GM10248 (cell line): ENCODE results near the gene PRSS53.

Experiments used
- CTCF ChIA-PET: fragments of 300-600 bp; sonication (Branson Sonifier 250); formaldehyde crosslinking; extraction: SDS; loops from one replicate; lab custom pipeline; 2021; ENCODE audit warnings: antibody characterized with exemption; lab: Yijun Ruan, JAX
- POLR2A ChIA-PET: fragments of 350-650 bp; sonication (Branson Sonifier 250); formaldehyde crosslinking; extraction: SDS; loops from one replicate; lab custom pipeline; 2020; ENCODE audit warnings: antibody characterized with exemption; lab: Yijun Ruan, JAX
- DNase-seq: peaks from one replicate; pipeline ENCODE4 v3.0.0; 2012; ENCODE audit errors: extremely low spot score
- CTCF ChIP-seq: IDR thresholded peaks from 2 replicates; pipeline ENCODE4 v1.5.1; 2012; ENCODE audit warnings: mild to moderate bottlenecking, low read depth; ENCODE audit errors: extremely low read depth, missing control alignments, control extremely low read depth

The PRSS53 gene

GRCh38 chr16:31079342-31079944 is 9.3 kb downstream of the PRSS53 start:
- DNase-seq, result no peak
- ChIA-PET POLR2A (no interaction called here), CTCF (no interaction called here)
- TF ChIP-seq CTCF, result no peak

GRCh38 chr16:31078597-31079341 is 10.0 kb downstream of the PRSS53 start:
- TF ChIP-seq CTCF, result no peak
- DNase-seq, result no peak
- POLR2A ChIA-PET, result no interaction called here
- CTCF ChIA-PET, result interaction anchor here (1.0 kb wide), 1 partner anchor 7 kb away, joined by 3 read pairs; no protein-coding TSS in a partner anchor

GRCh38 chr16:31077592-31078396 is 10.9 kb downstream of the PRSS53 start:
- DNase-seq, result no peak
- ChIA-PET CTCF (interaction anchor here (1.0 kb wide), 1 partner anchor 8 kb away, joined by 3 read pairs; no protein-coding TSS in a partner anchor), POLR2A (no interaction called here)
- no peak for TF ChIP-seq CTCF

GRCh38 chr16:31077024-31077423 is 11.7 kb downstream of the PRSS53 start:
- TF ChIP-seq CTCF, result no peak
- CTCF ChIA-PET, result no interaction called here
- DNase-seq, result no peak
- POLR2A ChIA-PET, result no interaction called here

- POLR2A ChIA-PET, result no interaction called here
- DNase-seq, result no peak
- CTCF ChIA-PET, result interaction anchor here (0.9 to 1.7 kb wide), 2 partner anchors 15 to 18 kb away, joined by 4 to 6 read pairs; partner anchors contain the start of gene VKORC1
- TF ChIP-seq CTCF, result no peak
Observed at GRCh38 chr16:31076319-31076718, 12.4 kb downstream of the PRSS53 start.

GRCh38 chr16:31074814-31075183 is 13.9 kb downstream of the PRSS53 start:
- no peak for DNase-seq
- TF ChIP-seq CTCF, result no peak
- ChIA-PET POLR2A (interaction anchor here (1.5 to 3.3 kb wide), 4 partner anchors 12 to 105 kb away, joined by 4 to 21 read pairs (median 5); partner anchors contain the start of genes FUS and KAT8), CTCF (interaction anchor here (1.1 to 2.6 kb wide), 3 partner anchors 68 to 105 kb away, joined by 4 to 9 read pairs (median 9); partner anchors contain the start of gene HSD3B7)
